NB4 (cell line): ENCODE results near the gene XCL1.

Experiments used
- DNase-seq: peaks from one replicate; pipeline ENCODE4 v3.0.0; 2010; ENCODE audit warnings: low read depth
- H3K4me3 ChIP-seq: one replicate; pipeline ENCODE4 v1.5.1; 2011; ENCODE audit warnings: mild to moderate bottlenecking, low read depth, low read length, moderate library complexity
- CTCF ChIP-seq: IDR thresholded peaks from one replicate; pipeline ENCODE4 v1.5.1; 2012; ENCODE audit warnings: low read depth, low read length
- MAX ChIP-seq: IDR thresholded peaks from 2 replicates; pipeline ENCODE4 v1.6.1; 2011; ENCODE audit warnings: low read depth, low read length
- MYC ChIP-seq: IDR thresholded peaks from 2 replicates; pipeline ENCODE4 v1.6.1; 2011; ENCODE audit warnings: low read depth, low read length
- POLR2A ChIP-seq: IDR thresholded peaks from 2 replicates; pipeline ENCODE4 v1.6.1; 2011; ENCODE audit warnings: mild to moderate bottlenecking; ENCODE audit not compliant: insufficient read length; ENCODE audit errors: extremely low read depth

The XCL1 gene

GRCh38 chr1:168627370-168627769 lies 51.0 kb downstream of the XCL1 start:
- no peak for DNase-seq

GRCh38 chr1:168628807-168629206 lies 52.4 kb downstream of the XCL1 start:
- DNase-seq = no peak
- no peak overlapping the region for H3K4me3 ChIP-seq
- TF ChIP-seq POLR2A (no peak), CTCF (no peak), MAX (no peak), MYC (no peak)

More at GRCh38 chr1:168627370-168627769, 51.0 kb downstream of the XCL1 start:
- TF ChIP-seq POLR2A = no peak
- TF ChIP-seq MAX = no peak
- TF ChIP-seq MYC = no peak
- TF ChIP-seq CTCF = no peak
- H3K4me3 ChIP-seq = no peak overlapping the region

- no peak for DNase-seq
- H3K4me3 ChIP-seq = no peak overlapping the region
- no peak for TF ChIP-seq MYC
These were observed 53.1 kb downstream of the XCL1 start for GRCh38 chr1:168629466-168629865.
